Measurements from ENCODE around the gene FLOT2.

Gene FLOT2

DNA sequence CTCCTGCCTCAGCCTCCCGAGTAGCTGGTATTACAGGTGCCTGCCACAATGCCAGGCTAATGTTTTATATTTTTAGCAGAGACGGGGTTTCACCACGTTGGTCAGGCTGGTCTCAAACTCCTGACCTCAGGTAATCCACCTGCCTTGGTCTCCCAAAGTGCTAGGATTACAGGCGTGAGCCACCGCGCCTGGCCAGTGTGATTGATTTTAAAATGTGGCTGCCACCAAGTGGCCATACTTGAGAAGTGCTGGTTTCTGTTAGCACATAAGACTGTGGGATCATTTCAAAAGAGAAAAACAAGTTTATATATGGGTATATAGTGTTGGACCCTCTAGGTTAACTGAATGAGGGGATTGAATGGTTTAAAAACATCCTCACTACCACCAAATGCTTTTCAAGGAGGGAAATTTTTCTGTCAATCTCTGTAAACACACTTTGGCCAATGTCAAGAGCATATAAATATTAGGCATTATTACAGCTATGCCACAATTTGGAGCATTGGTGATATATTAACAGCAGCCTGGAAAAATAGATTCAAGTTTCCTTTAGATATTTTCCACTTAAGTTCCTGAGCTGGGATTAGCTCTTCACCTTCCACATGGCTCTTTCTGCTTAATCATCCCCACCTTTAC is 18.9 kb upstream of the FLOT2 start:
- TF ChIP-seq, protein P1, sequence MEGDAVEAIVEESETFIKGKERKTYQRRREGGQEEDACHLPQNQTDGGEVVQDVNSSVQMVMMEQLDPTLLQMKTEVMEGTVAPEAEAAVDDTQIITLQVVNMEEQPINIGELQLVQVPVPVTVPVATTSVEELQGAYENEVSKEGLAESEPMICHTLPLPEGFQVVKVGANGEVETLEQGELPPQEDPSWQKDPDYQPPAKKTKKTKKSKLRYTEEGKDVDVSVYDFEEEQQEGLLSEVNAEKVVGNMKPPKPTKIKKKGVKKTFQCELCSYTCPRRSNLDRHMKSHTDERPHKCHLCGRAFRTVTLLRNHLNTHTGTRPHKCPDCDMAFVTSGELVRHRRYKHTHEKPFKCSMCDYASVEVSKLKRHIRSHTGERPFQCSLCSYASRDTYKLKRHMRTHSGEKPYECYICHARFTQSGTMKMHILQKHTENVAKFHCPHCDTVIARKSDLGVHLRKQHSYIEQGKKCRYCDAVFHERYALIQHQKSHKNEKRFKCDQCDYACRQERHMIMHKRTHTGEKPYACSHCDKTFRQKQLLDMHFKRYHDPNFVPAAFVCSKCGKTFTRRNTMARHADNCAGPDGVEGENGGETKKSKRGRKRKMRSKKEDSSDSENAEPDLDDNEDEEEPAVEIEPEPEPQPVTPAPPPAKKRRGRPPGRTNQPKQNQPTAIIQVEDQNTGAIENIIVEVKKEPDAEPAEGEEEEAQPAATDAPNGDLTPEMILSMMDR (IDR thresholded peaks at IDR 0.05; ENCODE audit: low read length), result peak; percentile 65
- no peak for TF ChIP-seq EZH2phosphoT487 (IDR thresholded peaks at IDR 0.05; ENCODE audit: low read length)
- no peak for TF ChIP-seq EZH2 (optimal IDR thresholded peaks at IDR 0.05; ENCODE audit: low read depth, low read length)
- peaks cover 18% of the 10 kb centered on the region for H3K4me1 ChIP-seq (ENCODE audit: low read length)
- H3K9me2 ChIP-seq (replicated peaks; ENCODE audit: insufficient read depth, low read length), result no peaks in the 10 kb centered on the region
- H3K9me3 ChIP-seq (replicated peaks; ENCODE audit: insufficient read depth, low read length), result no peaks in the 10 kb centered on the region
- peak; percentile 47 for DNase-seq
- H3K27me3 ChIP-seq (replicated peaks; ENCODE audit: insufficient read depth, low read length), result no peaks in the 10 kb centered on the region
- H3K4me2 ChIP-seq (ENCODE audit: low read depth, low read length), result no peak overlapping the region
- no peak overlapping the region for H2AFZ ChIP-seq (ENCODE audit: low read length)
- peaks cover 23% of the 10 kb centered on the region for H3K36me3 ChIP-seq (replicated peaks; ENCODE audit: insufficient read depth, low read length)
- no peaks in the 10 kb centered on the region for H4K20me1 ChIP-seq (ENCODE audit: insufficient read depth, low read length)
- peaks cover 11% of the 10 kb centered on the region for H3F3A ChIP-seq (ENCODE audit: insufficient read depth, low read length)
- H3K79me2 ChIP-seq (ENCODE audit: low read length), result peaks cover 29% of the 10 kb centered on the region
- no peak overlapping the region for H3K27ac ChIP-seq (ENCODE audit: low read length)
- H3K4me3 ChIP-seq (ENCODE audit: low read length), result no peak overlapping the region
- no peak overlapping the region for H3K9ac ChIP-seq (ENCODE audit: low read length)

DNA sequence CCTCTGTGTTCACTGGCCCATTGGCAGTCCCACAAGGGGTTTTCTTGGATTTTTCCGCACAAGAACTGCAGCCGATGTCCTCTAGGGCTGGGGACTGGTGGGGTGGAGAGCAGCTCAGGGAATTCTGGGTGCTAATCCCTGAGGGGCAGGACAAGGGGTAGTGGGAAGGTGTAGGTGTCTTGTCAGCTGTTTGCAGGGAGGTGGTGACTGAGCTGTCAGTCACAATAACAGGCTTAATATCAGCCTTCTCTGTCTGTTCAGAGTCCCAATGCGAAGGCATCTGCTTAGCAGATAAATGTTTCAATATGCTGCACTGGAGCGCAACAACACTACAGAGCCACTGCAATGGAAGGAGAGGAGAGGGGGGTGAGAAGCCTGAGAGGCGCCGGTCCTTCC is 15.4 kb upstream of the FLOT2 start:
- Histone ChIP-seq H3K4me1 (ENCODE audit: low read length) (peaks cover 24% of the 10 kb centered on the region), H3K9ac (ENCODE audit: low read length) (no peak overlapping the region), H2AFZ (ENCODE audit: low read length) (no peak overlapping the region), H3F3A (ENCODE audit: insufficient read depth, low read length) (peaks cover 12% of the 10 kb centered on the region), H3K27me3 (replicated peaks; ENCODE audit: insufficient read depth, low read length) (no peaks in the 10 kb centered on the region), H3K9me3 (replicated peaks; ENCODE audit: insufficient read depth, low read length) (no peaks in the 10 kb centered on the region), H3K4me2 (ENCODE audit: low read depth, low read length) (no peak overlapping the region), H3K79me2 (ENCODE audit: low read length) (peaks cover 32% of the 10 kb centered on the region), H3K27ac (ENCODE audit: low read length) (no peak overlapping the region; the same call in 1 of the 2 replicates), H3K36me3 (replicated peaks; ENCODE audit: insufficient read depth, low read length) (peaks cover 25% of the 10 kb centered on the region), H3K4me3 (ENCODE audit: low read length) (no peak overlapping the region), H4K20me1 (ENCODE audit: insufficient read depth, low read length) (no peaks in the 10 kb centered on the region), H3K9me2 (replicated peaks; ENCODE audit: insufficient read depth, low read length) (no peaks in the 10 kb centered on the region)
- no peak for TF ChIP-seq EZH2 (optimal IDR thresholded peaks at IDR 0.05; ENCODE audit: low read depth, low read length)
- TF ChIP-seq EZH2phosphoT487 (IDR thresholded peaks at IDR 0.05; ENCODE audit: low read length), result no peak
- TF ChIP-seq, protein P1 (IDR thresholded peaks at IDR 0.05; ENCODE audit: low read length), result no peak
- no peak for DNase-seq

DNA sequence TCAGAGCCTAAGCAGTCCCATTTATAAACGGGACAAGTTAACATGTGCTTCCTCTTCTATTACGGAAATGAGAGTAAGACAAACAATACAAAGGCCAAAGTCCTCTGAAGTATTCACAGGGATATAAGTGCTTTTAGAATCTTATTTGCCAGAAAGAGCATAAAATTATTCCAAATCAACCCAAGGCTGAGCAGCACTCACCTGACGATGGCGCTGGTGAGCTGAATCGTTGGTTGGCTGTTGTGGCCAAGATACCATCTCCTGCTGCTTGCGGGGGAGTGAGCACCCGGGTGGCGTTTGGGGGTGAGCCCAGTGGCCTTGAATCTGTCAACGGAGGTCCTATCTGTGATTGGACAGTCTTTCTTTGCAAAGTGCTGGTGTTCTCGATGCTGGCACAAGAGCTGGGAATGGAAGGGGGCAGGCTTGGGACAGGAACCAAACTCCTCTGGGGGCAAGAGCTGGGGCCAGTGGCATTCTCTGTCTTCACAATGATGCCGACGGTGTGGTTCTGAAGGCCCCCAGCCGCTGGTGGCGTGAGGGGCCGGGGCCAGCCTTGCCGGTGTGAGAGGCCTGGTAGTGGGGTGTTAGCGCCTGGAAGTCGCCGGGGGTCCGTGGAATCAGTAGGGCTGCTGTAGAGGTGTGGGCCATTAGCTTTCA is 14.9 kb upstream of the FLOT2 start:
- DNase-seq, result no peak

More for the DNA sequence above, 14.9 kb upstream of the FLOT2 start:
- H3K36me3 ChIP-seq (replicated peaks; ENCODE audit: insufficient read depth, low read length), result peaks cover 26% of the 10 kb centered on the region
- H3K9me3 ChIP-seq (replicated peaks; ENCODE audit: insufficient read depth, low read length), result no peaks in the 10 kb centered on the region
- no peaks in the 10 kb centered on the region for H3K27me3 ChIP-seq (replicated peaks; ENCODE audit: insufficient read depth, low read length)
- peaks cover 24% of the 10 kb centered on the region for H3K4me1 ChIP-seq (ENCODE audit: low read length)
- H4K20me1 ChIP-seq (ENCODE audit: insufficient read depth, low read length), result no peaks in the 10 kb centered on the region
- peaks cover 12% of the 10 kb centered on the region for H3F3A ChIP-seq (ENCODE audit: insufficient read depth, low read length)
- H2AFZ ChIP-seq (ENCODE audit: low read length), result no peak overlapping the region
- H3K4me3 ChIP-seq (ENCODE audit: low read length), result no peak overlapping the region
- H3K79me2 ChIP-seq (ENCODE audit: low read length), result peaks cover 32% of the 10 kb centered on the region
- no peak overlapping the region for H3K9ac ChIP-seq (ENCODE audit: low read length)
- TF ChIP-seq, protein P1 (IDR thresholded peaks at IDR 0.05; ENCODE audit: low read length), result peak; percentile 56
- no peak for TF ChIP-seq EZH2 (optimal IDR thresholded peaks at IDR 0.05; ENCODE audit: low read depth, low read length)
- peak overlapping the region; percentile 48; the same call in 1 of the 2 replicates for H3K27ac ChIP-seq (ENCODE audit: low read length)
- H3K9me2 ChIP-seq (replicated peaks; ENCODE audit: insufficient read depth, low read length), result no peaks in the 10 kb centered on the region
- H3K4me2 ChIP-seq (ENCODE audit: low read depth, low read length), result no peak overlapping the region; the same call in 1 of the 2 replicates
